Right ventricle myocardium inferior (tissue), 1 donor: ENCODE data around the gene JAK2. TPM values are rescaled to one million over a fixed set of nuclear protein-coding genes. Genes with fewer than 3 reads are reported as not detected.

Source experiments
- ATAC-seq: fragments of 200-7000 bp; cut with Tn5 transposase; one replicate; pipeline ENCODE4 v1.9.1; 2020; ENCODE audit warnings: mild to moderate bottlenecking, moderate library complexity
- DNase-seq: peaks from one replicate; pipeline ENCODE4 v3.0.0; 2021; ENCODE audit errors: missing footprints
- intact Hi-C: fragments of 100-400 bp; cut with DNase I; formaldehyde crosslinking; loops from one replicate; pipeline ENCODE4 v1.11.0; 2022
- total RNA-seq: library from RNA; stranded (reverse); fragmentation: NEBNext Ultra II Directional; extraction: Animal tissue kit (Norgen Biotek cat#: 25700); gene quantifications from one replicate; pipeline ENCODE4 v1.2.1, GENCODE V29; 2021
- donor health status: DM: no; HTN: yes; CAD: no; lungs with severe emphysema.

Gene JAK2
- total RNA-seq, 1 donor from 2014 or later: 17.6 TPM

GRCh38 chr9:5110867-5111681 lies 126.0 kb downstream of the JAK2 start:
- ATAC-seq: no peak
- intact Hi-C loops: no loop called here
- DNase-seq: no peak

GRCh38 chr9:5111696-5112095 lies 126.6 kb downstream of the JAK2 start:
- no peak for ATAC-seq
- intact Hi-C loops: no loop called here
- DNase-seq: no peak

GRCh38 chr9:5112109-5112592 lies 127.1 kb downstream of the JAK2 start:
- ATAC-seq (peak; percentile 28), DNase-seq (peak; percentile 63)
- intact Hi-C loops: no loop called here

GRCh38 chr9:5112646-5113045 lies 127.6 kb downstream of the JAK2 start:
- ATAC-seq: no peak
- intact Hi-C loops: no loop called here
- DNase-seq: no peak

- ATAC-seq (no peak), DNase-seq (no peak)
- intact Hi-C loops: no loop called here
Observed at GRCh38 chr9:5113523-5113922, 128.5 kb downstream of the JAK2 start.

GRCh38 chr9:5113994-5114748 lies 129.1 kb downstream of the JAK2 start:
- intact Hi-C loops: loop anchor here (2.0 kb wide), 1 partner anchor 57 kb away; no protein-coding TSS in a partner anchor
- no peak for ATAC-seq
- DNase-seq: no peak

- ATAC-seq (no peak), DNase-seq (no peak)
- intact Hi-C loops: no loop called here
Observed at GRCh38 chr9:5122116-5122515, 137.0 kb downstream of the JAK2 start.

GRCh38 chr9:5122516-5122915 lies 137.4 kb downstream of the JAK2 start:
- ATAC-seq: no peak
- intact Hi-C loops: no loop called here
- no peak for DNase-seq

GRCh38 chr9:5140151-5140550 lies 155.1 kb downstream of the JAK2 start:
- ATAC-seq (no peak), DNase-seq (no peak)
- intact Hi-C loops: no loop called here

- ATAC-seq (no peak), DNase-seq (no peak)
- intact Hi-C loops: no loop called here
Observed at GRCh38 chr9:5144217-5144616, 159.1 kb downstream of the JAK2 start.

- intact Hi-C loops: no loop called here
- peak; percentile 50 for DNase-seq
- no peak for ATAC-seq
Observed at GRCh38 chr9:5146241-5146640, 161.2 kb downstream of the JAK2 start.

Other genes starting within 250 kb of the JAK2 start
- gene AK3, start 244.1 kb upstream of the JAK2 start, total RNA-seq: 198 TPM
- 5.0 TPM for gene RCL1, start 192.3 kb upstream of the JAK2 start, total RNA-seq
- gene INSL6, start 200.4 kb downstream of the JAK2 start, total RNA-seq: not detected
- not detected for gene INSL4, start 246.1 kb downstream of the JAK2 start, total RNA-seq